HUES48 (cell line): ENCODE results near the gene ADIPOR2.
"Not testable (repeated sequence)": the region's sequence is repeated elsewhere in the genome, so short reads cannot be mapped to it uniquely, and the experiment has no call there.

Source experiments
- H3K27ac ChIP-seq: one replicate; pipeline ENCODE4 v1.7.0; 2013; ENCODE audit warnings: low read depth, low read length, inconsistent platforms
- H3K27me3 ChIP-seq: 2 replicates; pipeline ENCODE4 v1.6.1; 2013; ENCODE audit warnings: mild to moderate bottlenecking, low read length; ENCODE audit not compliant: control insufficient read depth, insufficient read depth
- H3K36me3 ChIP-seq: 2 replicates; pipeline ENCODE4 v1.6.1; 2013; ENCODE audit warnings: low read length; ENCODE audit not compliant: control insufficient read depth, insufficient read depth
- H3K4me1 ChIP-seq: 2 replicates; pipeline ENCODE4 v1.6.1; 2013; ENCODE audit warnings: mild to moderate bottlenecking, low read length; ENCODE audit not compliant: control insufficient read depth, insufficient read depth
- H3K4me3 ChIP-seq: 2 replicates; pipeline ENCODE4 v1.5.1; 2013; ENCODE audit warnings: mild to moderate bottlenecking, low read depth, low read length
- H3K9ac ChIP-seq: 2 replicates; pipeline ENCODE4 v1.6.1; 2013; ENCODE audit warnings: mild to moderate bottlenecking, low read depth, low read length, moderate library complexity
- H3K9me3 ChIP-seq: 2 replicates; pipeline ENCODE4 v1.6.1; 2013; ENCODE audit warnings: low read length; ENCODE audit not compliant: control insufficient read depth, insufficient read depth

Gene ADIPOR2

GRCh38 chr12:1810931-1811280 is 120.0 kb downstream of the ADIPOR2 start:
- H3K27ac ChIP-seq, result no peak overlapping the region
- H3K4me1 ChIP-seq, result no peaks in the 10 kb centered on the region
- H3K9ac ChIP-seq, result no peak overlapping the region
- H3K4me3 ChIP-seq, result no peak overlapping the region
- H3K27me3 ChIP-seq, result no peaks in the 10 kb centered on the region
- no peaks in the 10 kb centered on the region for H3K36me3 ChIP-seq
- H3K9me3 ChIP-seq, result no peaks in the 10 kb centered on the region

DNA sequence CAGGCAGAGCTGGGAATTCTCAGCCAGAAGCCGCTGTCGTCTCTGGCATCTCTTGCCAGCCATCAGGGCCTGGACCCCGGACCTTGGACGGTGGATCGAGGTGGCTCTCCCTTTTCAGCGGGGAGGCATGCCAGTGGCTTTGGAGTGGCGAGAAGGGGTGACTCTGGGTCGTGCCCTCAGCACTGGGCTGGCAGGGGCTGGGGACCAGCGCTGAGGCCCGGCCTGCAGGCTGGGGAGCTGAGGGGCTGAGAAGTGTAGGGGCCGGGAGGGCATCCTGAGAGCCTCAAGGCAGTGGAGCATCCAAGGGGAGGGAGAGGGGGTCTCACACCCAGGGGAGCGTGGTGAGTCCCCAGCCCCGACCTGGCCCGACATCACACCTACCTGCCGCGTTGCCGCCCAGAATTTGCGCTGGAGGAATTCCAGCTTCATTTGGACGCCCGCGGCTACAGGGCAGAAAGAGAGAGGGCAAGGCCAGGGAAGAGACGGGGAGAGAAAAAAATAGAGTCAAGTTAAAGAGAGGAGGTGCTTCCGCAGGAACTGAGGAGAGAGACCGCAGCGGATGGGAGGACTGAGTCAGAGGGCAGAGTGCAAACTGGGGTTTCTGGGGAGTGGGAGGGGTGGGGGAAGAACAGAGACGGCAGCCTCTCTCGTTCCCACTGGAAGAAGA is 120.5 kb downstream of the ADIPOR2 start:
- Histone ChIP-seq H3K36me3 (no peaks in the 10 kb centered on the region), H3K27ac (no peak overlapping the region), H3K4me3 (no peak overlapping the region), H3K9me3 (no peaks in the 10 kb centered on the region), H3K9ac (no peak overlapping the region), H3K4me1 (no peaks in the 10 kb centered on the region), H3K27me3 (no peaks in the 10 kb centered on the region)

DNA sequence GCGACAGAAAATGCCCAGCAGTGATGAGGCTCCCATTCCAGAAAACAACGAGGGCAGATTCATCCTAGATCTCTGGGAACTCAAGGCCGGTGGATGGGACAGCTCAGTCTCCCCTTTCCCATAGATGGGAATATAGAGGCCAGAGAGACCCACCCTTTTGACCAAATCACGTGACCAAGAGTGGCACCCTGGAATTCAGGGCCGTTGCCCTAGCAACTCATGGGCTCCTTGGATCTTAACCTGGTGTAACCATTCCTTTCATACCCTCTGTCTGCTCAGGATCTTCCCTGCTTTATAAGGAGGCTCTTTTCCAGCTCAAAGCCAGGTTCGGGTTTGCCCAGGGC is 121.0 kb downstream of the ADIPOR2 start:
- Histone ChIP-seq H3K9me3 (no peaks in the 10 kb centered on the region), H3K4me1 (no peaks in the 10 kb centered on the region), H3K9ac (no peak overlapping the region), H3K27me3 (no peaks in the 10 kb centered on the region), H3K27ac (no peak overlapping the region), H3K4me3 (no peak overlapping the region), H3K36me3 (no peaks in the 10 kb centered on the region)

GRCh38 chr12:1812650-1813302 is 121.9 kb downstream of the ADIPOR2 start:
- Histone ChIP-seq H3K36me3 (no peaks in the 10 kb centered on the region), H3K4me1 (no peaks in the 10 kb centered on the region), H3K9ac (no peak overlapping the region), H3K4me3 (no peak overlapping the region), H3K9me3 (no peaks in the 10 kb centered on the region), H3K27me3 (no peaks in the 10 kb centered on the region), H3K27ac (no peak overlapping the region)

DNA sequence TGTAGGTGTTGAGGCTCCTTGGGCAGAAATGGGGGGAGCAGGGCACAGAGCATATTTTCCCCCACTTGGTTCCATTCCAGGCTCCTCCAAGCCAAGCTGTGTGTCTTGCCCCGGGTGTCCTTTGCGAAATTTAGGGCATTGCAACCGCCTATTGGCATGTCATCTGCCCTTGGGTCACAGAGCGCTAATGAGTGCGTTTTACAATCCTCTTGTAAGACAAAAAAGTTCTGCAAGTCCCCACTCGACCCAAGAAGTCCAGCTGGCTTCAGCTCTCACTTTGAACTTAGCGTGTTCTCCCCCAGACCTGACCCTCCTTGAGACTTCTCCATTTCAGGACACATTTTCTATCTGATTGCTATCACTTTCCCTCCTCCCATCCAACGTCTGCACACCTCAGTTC is 123.4 kb downstream of the ADIPOR2 start:
- no peaks in the 10 kb centered on the region for H3K9me3 ChIP-seq
- H3K9ac ChIP-seq, result no peak overlapping the region
- no peaks in the 10 kb centered on the region for H3K4me1 ChIP-seq
- no peaks in the 10 kb centered on the region for H3K36me3 ChIP-seq
- no peak overlapping the region for H3K4me3 ChIP-seq
- H3K27ac ChIP-seq, result no peak overlapping the region
- peaks cover 1% of the 10 kb centered on the region for H3K27me3 ChIP-seq

GRCh38 chr12:1815108-1815507 is 124.2 kb downstream of the ADIPOR2 start:
- H3K27me3 ChIP-seq, result peaks cover 9% of the 10 kb centered on the region
- no peaks in the 10 kb centered on the region for H3K9me3 ChIP-seq
- no peak overlapping the region for H3K9ac ChIP-seq
- H3K4me3 ChIP-seq, result no peak overlapping the region
- no peak overlapping the region for H3K27ac ChIP-seq
- H3K36me3 ChIP-seq, result no peaks in the 10 kb centered on the region
- no peaks in the 10 kb centered on the region; the same call in 1 of the 2 replicates for H3K4me1 ChIP-seq

DNA sequence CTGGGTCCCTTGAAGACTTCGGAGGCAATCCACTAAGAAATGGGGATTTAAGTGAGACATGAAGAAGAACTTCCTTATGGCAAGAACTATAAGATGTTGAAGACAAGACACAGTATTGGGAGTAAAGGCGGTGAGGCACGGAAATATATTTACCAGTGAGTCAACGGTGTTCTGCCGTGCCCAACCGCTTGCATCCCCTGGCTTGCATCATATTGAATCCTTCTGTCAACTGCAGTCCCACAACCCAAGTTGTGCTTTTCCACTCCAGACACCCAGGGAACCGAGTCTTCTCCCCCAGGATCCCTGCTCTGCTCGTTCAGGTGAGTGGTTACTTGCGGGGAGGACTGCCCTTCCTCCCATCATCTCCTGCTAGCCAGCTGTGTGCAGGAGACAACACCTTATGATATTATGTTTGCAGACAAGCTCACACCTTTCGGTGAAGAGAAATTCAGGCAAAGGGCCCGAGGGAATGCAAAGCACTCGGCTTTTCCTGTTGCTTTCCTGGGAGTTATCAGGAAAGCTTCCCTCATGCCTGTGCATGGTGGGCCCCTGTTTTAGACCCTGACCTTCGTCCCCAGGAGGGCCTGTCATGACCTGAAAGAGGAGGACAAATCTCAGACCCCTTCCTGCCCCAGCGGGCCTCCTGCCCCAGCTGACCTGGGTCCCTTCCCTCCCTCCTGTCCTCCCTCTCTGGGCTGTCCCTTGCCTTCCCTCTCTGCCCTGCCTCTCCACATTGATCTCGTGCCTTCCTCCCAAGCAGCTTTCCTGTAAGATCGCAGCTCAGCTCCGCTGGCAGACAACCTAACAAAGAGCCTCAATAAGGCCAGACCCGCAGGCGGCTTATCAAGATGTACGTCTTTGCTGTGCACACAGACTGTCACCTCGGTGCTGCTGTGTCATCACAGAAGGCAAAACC is 125.2 kb downstream of the ADIPOR2 start:
- H3K4me3 ChIP-seq, result no peak overlapping the region
- H3K27me3 ChIP-seq, result peaks cover 19% of the 10 kb centered on the region
- H3K9ac ChIP-seq, result no peak overlapping the region
- peaks cover 8% of the 10 kb centered on the region; the same call in 1 of the 2 replicates for H3K4me1 ChIP-seq
- no peak overlapping the region for H3K27ac ChIP-seq
- no peaks in the 10 kb centered on the region for H3K9me3 ChIP-seq
- H3K36me3 ChIP-seq, result no peaks in the 10 kb centered on the region

GRCh38 chr12:1816730-1817348 is 126.0 kb downstream of the ADIPOR2 start:
- no peaks in the 10 kb centered on the region for H3K9me3 ChIP-seq
- H3K36me3 ChIP-seq, result no peaks in the 10 kb centered on the region
- peaks cover 8% of the 10 kb centered on the region; the same call in 1 of the 2 replicates for H3K4me1 ChIP-seq
- no peak overlapping the region for H3K27ac ChIP-seq
- no peak overlapping the region for H3K9ac ChIP-seq
- peaks cover 27% of the 10 kb centered on the region for H3K27me3 ChIP-seq
- H3K4me3 ChIP-seq, result no peak overlapping the region

DNA sequence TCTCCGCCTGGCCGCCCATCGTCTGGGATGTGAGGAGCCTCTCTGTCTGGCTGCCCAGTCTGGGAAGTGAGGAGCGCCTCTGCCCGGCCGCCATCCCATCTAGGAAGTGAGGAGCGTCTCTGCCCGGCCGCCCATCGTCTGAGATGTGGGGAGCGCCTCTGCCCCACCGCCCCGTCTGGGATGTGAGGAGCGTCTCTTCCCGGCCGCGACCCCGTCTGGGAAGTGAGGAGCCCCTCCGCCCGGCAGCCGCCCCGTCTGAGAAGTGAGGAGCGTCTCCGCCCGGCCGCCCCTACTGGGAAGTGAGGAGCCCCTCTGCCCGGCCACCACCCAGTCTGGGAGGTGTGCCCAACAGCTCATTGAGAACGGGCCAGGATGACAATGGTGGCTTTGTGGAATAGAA is 127.1 kb downstream of the ADIPOR2 start:
- H3K9ac ChIP-seq, H3K4me3 ChIP-seq, H3K36me3 ChIP-seq, H3K9me3 ChIP-seq, H3K4me1 ChIP-seq, H3K27ac ChIP-seq: not testable (repeated sequence)
- H3K27me3 ChIP-seq, result peaks cover 32% of the 10 kb centered on the region

DNA sequence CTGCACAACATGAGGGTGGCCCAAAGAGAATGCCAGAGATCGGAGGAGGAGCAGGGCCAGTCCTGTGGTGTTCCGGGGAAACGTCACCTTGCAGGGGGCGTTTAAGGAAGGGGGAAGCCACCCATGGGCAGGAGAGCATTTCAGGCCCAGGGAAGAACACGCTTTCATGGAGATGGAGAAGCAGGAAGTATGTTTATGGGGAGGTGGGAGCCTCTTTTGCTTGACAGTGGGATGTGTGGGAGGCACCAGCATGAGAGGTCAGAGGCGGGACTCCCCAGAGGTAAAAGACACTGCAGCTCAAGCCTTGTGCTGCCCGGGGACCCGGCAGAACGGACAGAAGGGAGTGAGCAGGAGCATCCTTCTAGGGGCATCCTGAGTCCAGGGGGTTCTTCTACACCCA is 128.2 kb downstream of the ADIPOR2 start:
- no peaks in the 10 kb centered on the region for H3K36me3 ChIP-seq
- H3K4me3 ChIP-seq, result no peak overlapping the region
- H3K4me1 ChIP-seq, result peaks cover 8% of the 10 kb centered on the region; the same call in 1 of the 2 replicates
- no peak overlapping the region for H3K9ac ChIP-seq
- no peak overlapping the region for H3K27ac ChIP-seq
- H3K27me3 ChIP-seq, result peaks cover 32% of the 10 kb centered on the region
- H3K9me3 ChIP-seq, result no peaks in the 10 kb centered on the region
